GM23338 (cell line): Measurements from ENCODE around the gene ZSCAN18. TPM values are rescaled to one million over a fixed set of nuclear protein-coding genes. Genes with fewer than 3 reads are reported as not detected.

Experiments used
- ATAC-seq: fragments of 200-7000 bp; cut with Tn5 transposase; 3 replicates; pipeline ENCODE4 v1.9.1; 2020
- DNase-seq: peaks from one replicate; pipeline ENCODE4 v3.0.0-alpha.2; 2015; ENCODE audit warnings: low spot score
- H2AFZ ChIP-seq: fragments of 200-600 bp; sonication (generic); 2 replicates; pipeline ENCODE4 v1.8.0; 2016; ENCODE audit warnings: antibody characterized with exemption, mild to moderate bottlenecking, moderate library complexity
- H3F3A ChIP-seq: fragments of 200-600 bp; sonication (generic); replicated peaks from 2 replicates; pipeline ENCODE4 v1.8.0; 2017; ENCODE audit warnings: antibody characterized with exemption, mixed run types, low read depth
- H3K27ac ChIP-seq: fragments of 200-600 bp; sonication (generic); 2 replicates; pipeline ENCODE4 v1.6.1; 2016; ENCODE audit warnings: low read depth
- H3K27me3 ChIP-seq: fragments of 200-600 bp; sonication (generic); 2 replicates; pipeline ENCODE4 v1.8.0; 2016; ENCODE audit warnings: mild to moderate bottlenecking, mixed run types, moderate library complexity; ENCODE audit not compliant: insufficient read depth
- H3K36me3 ChIP-seq: fragments of 200-600 bp; sonication (generic); 2 replicates; pipeline ENCODE4 v1.8.0; 2016; ENCODE audit warnings: mild to moderate bottlenecking; ENCODE audit not compliant: insufficient read depth
- H3K4me1 ChIP-seq: fragments of 200-600 bp; sonication (generic); 2 replicates; pipeline ENCODE4 v1.8.0; 2016; ENCODE audit warnings: mild to moderate bottlenecking, moderate library complexity; ENCODE audit not compliant: insufficient read depth
- H3K4me2 ChIP-seq: fragments of 200-600 bp; sonication (generic); 2 replicates; pipeline ENCODE4 v1.7.1; 2017; ENCODE audit warnings: mixed run types
- H3K4me3 ChIP-seq: fragments of 200-600 bp; sonication (generic); 2 replicates; pipeline ENCODE4 v1.6.1; 2016; ENCODE audit warnings: mixed run types
- H3K79me2 ChIP-seq: fragments of 200-600 bp; sonication (generic); replicated peaks from 2 replicates; pipeline ENCODE4 v1.8.0; 2017; ENCODE audit warnings: mild to moderate bottlenecking; ENCODE audit not compliant: insufficient read depth
- H3K9me2 ChIP-seq: fragments of 200-600 bp; sonication (generic); 2 replicates; pipeline ENCODE4 v1.8.0; 2017; ENCODE audit not compliant: insufficient read depth
- H4K20me1 ChIP-seq: fragments of 200-600 bp; sonication (generic); replicated peaks from 2 replicates; pipeline ENCODE4 v1.8.0; 2017; ENCODE audit warnings: mild to moderate bottlenecking; ENCODE audit not compliant: insufficient read depth
- H3K27ac Mint-ChIP-seq: 2 replicates; pipeline ENCODE4 v1.8.0; 2020; ENCODE audit warnings: inconsistent platforms, mild to moderate bottlenecking, moderate library complexity, mixed read lengths
- H3K27me3 Mint-ChIP-seq: 3 replicates; pipeline ENCODE4 v1.8.0; 2022; ENCODE audit warnings: low read depth, mild to moderate bottlenecking, moderate library complexity, mixed read lengths, inconsistent platforms; ENCODE audit not compliant: insufficient read depth, poor library complexity
- H3K36me3 Mint-ChIP-seq: 3 replicates; pipeline ENCODE4 v1.8.0; 2021; ENCODE audit warnings: low read depth, mild to moderate bottlenecking, inconsistent platforms, moderate library complexity, mixed read lengths
- H3K4me1 Mint-ChIP-seq: 3 replicates; pipeline ENCODE4 v1.8.0; 2020; ENCODE audit warnings: mild to moderate bottlenecking, inconsistent platforms, mixed read lengths
- H3K4me3 Mint-ChIP-seq: 3 replicates; pipeline ENCODE4 v1.8.0; 2021; ENCODE audit warnings: moderate library complexity, mild to moderate bottlenecking, inconsistent platforms, mixed read lengths
- H3K9me3 Mint-ChIP-seq: 3 replicates; pipeline ENCODE4 v1.8.0; 2020; ENCODE audit warnings: moderate library complexity, mild to moderate bottlenecking, inconsistent platforms, mixed read lengths
- CREB1 ChIP-seq: fragments of 250-450 bp; sonication (Bioruptor Pico); IDR thresholded peaks from 2 replicates; pipeline ENCODE4 v1.5.0; 2020; ENCODE audit warnings: low read depth, mild to moderate bottlenecking, moderate library complexity
- ETS1 ChIP-seq: IDR thresholded peaks from 2 replicates; pipeline ENCODE4 v1.6.1; 2016; ENCODE audit warnings: antibody characterized with exemption
- JUNB ChIP-seq: IDR thresholded peaks from one replicate; pipeline ENCODE4 v1.6.1; 2016; ENCODE audit warnings: antibody characterized with exemption; ENCODE audit not compliant: unreplicated experiment
- NANOG ChIP-seq: IDR thresholded peaks from 2 replicates; pipeline ENCODE4 v1.6.1; 2016; ENCODE audit warnings: antibody characterized with exemption, borderline replicate concordance
- POLR2AphosphoS5 ChIP-seq: IDR thresholded peaks from 2 replicates; pipeline ENCODE4 v1.6.1; 2016; ENCODE audit warnings: antibody characterized with exemption, low read depth
- REST ChIP-seq: IDR thresholded peaks from one replicate; pipeline ENCODE4 v1.6.1; 2018; ENCODE audit warnings: antibody characterized with exemption; ENCODE audit not compliant: unreplicated experiment
- STAT1 ChIP-seq: IDR thresholded peaks from one replicate; pipeline ENCODE4 v1.6.1; 2016; ENCODE audit warnings: antibody characterized with exemption; ENCODE audit not compliant: unreplicated experiment
- ZNF114 ChIP-seq: fragments of 250-450 bp; sonication (Bioruptor Pico); IDR thresholded peaks from 2 replicates; pipeline ENCODE4 v1.5.0; 2020; ENCODE audit warnings: mild to moderate bottlenecking, moderate library complexity
- ZNF331 ChIP-seq: fragments of 250-450 bp; sonication (Bioruptor Pico); IDR thresholded peaks from 2 replicates; pipeline ENCODE4 v1.5.0; 2020; ENCODE audit warnings: low read depth, mild to moderate bottlenecking, moderate library complexity
- polyA plus RNA-seq: library from polyadenylated mRNA; unstranded; fragments of >200 nt; fragmentation: Nextera tagmentation; extraction: Ambion mirVana; gene quantifications from 2 replicates; pipeline ENCODE4 v1.2.1, GENCODE V29; 2016
- total RNA-seq: library from RNA; depleted of rRNA; stranded (reverse); fragments of >200 nt; shearing (Covaris generic); gene quantifications from 2 replicates; pipeline ENCODE4 v1.2.3, GENCODE V29; 2014

The ZSCAN18 gene
- total and polyA plus RNA-seq, 2 experiments from 2014 or later, result 25.1 to 75.0 TPM

GRCh38 chr19:58084596-58085347 lies 13.3 kb downstream of the ZSCAN18 start (continued):
- TF ChIP-seq ETS1 (no peak), NANOG (no peak), POLR2AphosphoS5 (no peak), CREB1 (CRISPR knock-in tag) (no peak)

- ATAC-seq (no peak), DNase-seq (no peak)
- peaks cover 1% of the 10 kb centered on the region for H3K27me3 Mint-ChIP-seq
- Histone ChIP-seq H3F3A (0 out of 2 replicates have a peak, but pooled peaks cover 4% of the 10 kb centered on the region), H3K27ac (no peak overlapping the region), H3K4me3 (no peak overlapping the region), H3K4me1 (no peaks in the 10 kb centered on the region), H3K4me2 (no peak overlapping the region), H3K79me2 (no peaks in the 10 kb centered on the region), H3K36me3 (no peaks in the 10 kb centered on the region), H4K20me1 (no peaks in the 10 kb centered on the region), H2AFZ (no peak overlapping the region), H3K9me2 (peaks cover 2% of the 10 kb centered on the region; the same call in 1 of the 2 replicates), H3K27me3 (no peaks in the 10 kb centered on the region)
- no peak overlapping the region for H3K4me3 Mint-ChIP-seq
- H3K36me3 Mint-ChIP-seq, result peaks cover 69% of the 10 kb centered on the region
- no peak overlapping the region for H3K27ac Mint-ChIP-seq
- peaks cover 59% of the 10 kb centered on the region for H3K9me3 Mint-ChIP-seq
- TF ChIP-seq ZNF331 (CRISPR knock-in tag), result no peak
- H3K4me1 Mint-ChIP-seq, result no peaks in the 10 kb centered on the region
Measured at GRCh38 chr19:58083021-58083420, 15.0 kb downstream of the ZSCAN18 start.

- DNase-seq, result no peak
- H3K9me3 Mint-ChIP-seq, result peaks cover 74% of the 10 kb centered on the region
- Histone ChIP-seq H3K9me2 (peaks cover 2% of the 10 kb centered on the region; the same call in 1 of the 2 replicates), H3K27ac (no peak overlapping the region), H3K4me3 (no peak overlapping the region), H3K36me3 (no peaks in the 10 kb centered on the region), H3K79me2 (no peaks in the 10 kb centered on the region), H3K27me3 (no peaks in the 10 kb centered on the region), H4K20me1 (no peaks in the 10 kb centered on the region), H3F3A (0 out of 2 replicates have a peak, but pooled peaks cover 4% of the 10 kb centered on the region), H3K4me2 (no peak overlapping the region), H2AFZ (no peak overlapping the region), H3K4me1 (no peaks in the 10 kb centered on the region)
- ATAC-seq, result no peak
- TF ChIP-seq JUNB (no peak), NANOG (no peak), REST (no peak), ZNF114 (CRISPR knock-in tag) (no peak), STAT1 (no peak), POLR2AphosphoS5 (no peak), ZNF331 (CRISPR knock-in tag) (no peak)
- peaks cover 51% of the 10 kb centered on the region for H3K36me3 Mint-ChIP-seq
- peaks cover 1% of the 10 kb centered on the region for H3K27me3 Mint-ChIP-seq
- H3K4me1 Mint-ChIP-seq, result no peaks in the 10 kb centered on the region
- H3K4me3 Mint-ChIP-seq, result no peak overlapping the region
- H3K27ac Mint-ChIP-seq, result no peak overlapping the region
Measured at GRCh38 chr19:58079792-58080191, 18.2 kb downstream of the ZSCAN18 start.
